ENCODE data around the gene FGF14. TPM values are rescaled to one million over a fixed set of nuclear protein-coding genes. Genes with fewer than 3 reads are reported as not detected.

Gene FGF14
- total and polyA plus RNA-seq, 3 donors from 2014 or later, result 0.56 to 4.5 (median 1.7) TPM

- Histone ChIP-seq H3K27ac (no peak overlapping the region), H3K4me1 (no peaks in the 10 kb centered on the region), H3K27me3 (no peaks in the 10 kb centered on the region), H3K4me3 (no peak overlapping the region), H3K9me3 (no peaks in the 10 kb centered on the region), H3K36me3 (ENCODE audit: low read depth, missing control alignments) (no peaks in the 10 kb centered on the region)
- 62% methylated on average over 3 of the region's 3 CpGs for WGBS, 2 donors
- intact Hi-C loops (cut with DNase I; ENCODE audit: low total_unique reads), result no loop called here
- TF ChIP-seq CTCF (IDR thresholded peaks at IDR 0.05) (no peak), POLR2A (IDR thresholded peaks at IDR 0.05) (no peak)
- DNase-seq, result no peak
Observed at GRCh38 chr13:101700598-101700997, 701.2 kb downstream of the FGF14 start.

- Histone ChIP-seq H3K9me3 (no peaks in the 10 kb centered on the region), H3K27ac (no peak overlapping the region), H3K4me1 (no peaks in the 10 kb centered on the region), H3K4me3 (no peak overlapping the region), H3K36me3 (ENCODE audit: low read depth, missing control alignments) (no peaks in the 10 kb centered on the region), H3K27me3 (no peaks in the 10 kb centered on the region)
- TF ChIP-seq POLR2A (IDR thresholded peaks at IDR 0.05) (no peak), CTCF (IDR thresholded peaks at IDR 0.05) (no peak)
- intact Hi-C loops (cut with DNase I; ENCODE audit: low total_unique reads), result no loop called here
- WGBS, 2 donors, result 86% methylated on average over 2 of the region's 2 CpGs
- DNase-seq, result no peak
Observed at GRCh38 chr13:101698400-101698799, 703.4 kb downstream of the FGF14 start.

GRCh38 chr13:101697745-101698144 is 704.1 kb downstream of the FGF14 start:
- H3K36me3 ChIP-seq (ENCODE audit: low read depth, missing control alignments), result no peaks in the 10 kb centered on the region
- TF ChIP-seq POLR2A (IDR thresholded peaks at IDR 0.05) (no peak), CTCF (IDR thresholded peaks at IDR 0.05) (no peak)
- intact Hi-C loops (cut with DNase I; ENCODE audit: low total_unique reads), result no loop called here
- 74 to 75% methylated on average over 3 of the region's 3 CpGs for WGBS, 2 donors
- no peaks in the 10 kb centered on the region for H3K27me3 ChIP-seq
- H3K27ac ChIP-seq, result no peak overlapping the region
- no peak overlapping the region for H3K4me3 ChIP-seq
- DNase-seq, result no peak
- no peaks in the 10 kb centered on the region for H3K4me1 ChIP-seq
- H3K9me3 ChIP-seq, result no peaks in the 10 kb centered on the region

GRCh38 chr13:101695870-101696516 is 705.9 kb downstream of the FGF14 start:
- no peak for DNase-seq
- Histone ChIP-seq H3K9me3 (no peaks in the 10 kb centered on the region), H3K27me3 (no peaks in the 10 kb centered on the region), H3K4me1 (no peaks in the 10 kb centered on the region), H3K27ac (no peak overlapping the region), H3K4me3 (no peak overlapping the region), H3K36me3 (ENCODE audit: low read depth, missing control alignments) (no peaks in the 10 kb centered on the region)
- no peak for TF ChIP-seq CTCF (IDR thresholded peaks at IDR 0.05)
- TF ChIP-seq POLR2A (IDR thresholded peaks at IDR 0.05), result no peak
- intact Hi-C loops (cut with DNase I; ENCODE audit: low total_unique reads), result no loop called here
- 92 to 93% methylated on average over 4 of the region's 4 CpGs for WGBS, 2 donors

GRCh38 chr13:101691341-101691860 is 710.4 kb downstream of the FGF14 start:
- Histone ChIP-seq H3K9me3 (no peaks in the 10 kb centered on the region), H3K36me3 (ENCODE audit: low read depth, missing control alignments) (no peaks in the 10 kb centered on the region), H3K27ac (no peak overlapping the region), H3K27me3 (no peaks in the 10 kb centered on the region), H3K4me3 (no peak overlapping the region), H3K4me1 (no peaks in the 10 kb centered on the region)
- intact Hi-C loops (cut with DNase I; ENCODE audit: low total_unique reads), result no loop called here
- 74 to 86% methylated on average over 3 of the region's 3 CpGs for WGBS, 2 donors
- DNase-seq, result no peak
- TF ChIP-seq POLR2A (IDR thresholded peaks at IDR 0.05) (no peak), CTCF (IDR thresholded peaks at IDR 0.05) (no peak)
